Heart left ventricle (tissue), 13 donors: ENCODE results near the gene PIP4K2A.

Source experiments
- POLR2A ChIP-seq, 2 donors: fragments of 450-650 bp; IDR thresholded peaks; one replicate each; pipeline ENCODE4 v1.6.1; 2017; ENCODE audit warnings: antibody characterized with exemption in 2 of 2, mild to moderate bottlenecking in 2 of 2, moderate library complexity in 2 of 2
- TF ChIP-seq, protein P1 (sequence below), 12 donors: fragments of 200-600 bp; sonication (generic) in 4 of 12; IDR thresholded peaks; one replicate each; pipeline versions ENCODE4 v1.5.0 to v1.8.0; 2018 to 2022; ENCODE audit warnings: antibody characterized with exemption in 12 of 12, mild to moderate bottlenecking in 5 of 12
- donor health status: ischemic (EF 13 %, LVEDD 7.1; RV severe dilation, severe dysfunction).
- donor health status: DM: no; HTN: yes; CAD: no.
- donor health status: DM: no; HTN: no; CAD: no.
- donor health status: ischemic (EF 25% LVEDD 6.9; RV normal size, moderate dysfunction).
- donor health status: ischemic (EF 25% LVEDD 5.7; RV mildly dilated, moderate dysfunction).
- donor health status: ischemic (EF 35%, LVEDD 5.7; RV mildly dilated, moderate dysfunction).
- donor health status: nonischemic (EF 11% LVEDD 7.7; RV severe dilation, severe dysfunction).
- donor health status: DM: yes; HTN: yes; CAD: no.
- donor health status: PGD.
- donor health status: ischemic (EF 29% LVEDD 5.4; RV normal size, mild dysfunction).
- donor health status: nonischemic (EF 23%, LVEDD 6.1; RV moderate dilation, normal function).

DNA sequence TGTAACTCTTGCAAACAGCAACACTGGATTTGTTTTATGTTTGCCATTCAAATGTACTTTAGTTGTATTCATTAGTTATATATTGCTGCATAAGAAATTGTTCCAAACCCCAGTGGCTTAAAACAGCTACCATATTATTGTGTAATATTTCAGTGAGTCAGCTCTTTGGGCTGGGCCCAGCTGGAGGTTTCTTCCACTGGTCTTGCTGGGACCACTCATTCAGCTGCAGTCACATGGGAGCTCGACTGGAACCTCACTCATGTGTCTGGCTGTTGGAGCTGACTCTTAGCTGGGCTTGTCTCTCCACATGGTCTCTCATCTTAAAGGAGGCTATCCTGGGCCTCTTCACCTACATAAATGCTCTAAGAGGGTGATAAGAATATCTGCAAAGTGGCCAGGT is 23.2 kb upstream of the PIP4K2A start:
- TF ChIP-seq, protein P1, sequence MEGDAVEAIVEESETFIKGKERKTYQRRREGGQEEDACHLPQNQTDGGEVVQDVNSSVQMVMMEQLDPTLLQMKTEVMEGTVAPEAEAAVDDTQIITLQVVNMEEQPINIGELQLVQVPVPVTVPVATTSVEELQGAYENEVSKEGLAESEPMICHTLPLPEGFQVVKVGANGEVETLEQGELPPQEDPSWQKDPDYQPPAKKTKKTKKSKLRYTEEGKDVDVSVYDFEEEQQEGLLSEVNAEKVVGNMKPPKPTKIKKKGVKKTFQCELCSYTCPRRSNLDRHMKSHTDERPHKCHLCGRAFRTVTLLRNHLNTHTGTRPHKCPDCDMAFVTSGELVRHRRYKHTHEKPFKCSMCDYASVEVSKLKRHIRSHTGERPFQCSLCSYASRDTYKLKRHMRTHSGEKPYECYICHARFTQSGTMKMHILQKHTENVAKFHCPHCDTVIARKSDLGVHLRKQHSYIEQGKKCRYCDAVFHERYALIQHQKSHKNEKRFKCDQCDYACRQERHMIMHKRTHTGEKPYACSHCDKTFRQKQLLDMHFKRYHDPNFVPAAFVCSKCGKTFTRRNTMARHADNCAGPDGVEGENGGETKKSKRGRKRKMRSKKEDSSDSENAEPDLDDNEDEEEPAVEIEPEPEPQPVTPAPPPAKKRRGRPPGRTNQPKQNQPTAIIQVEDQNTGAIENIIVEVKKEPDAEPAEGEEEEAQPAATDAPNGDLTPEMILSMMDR (IDR thresholded peaks at IDR 0.05), result no peak
- TF ChIP-seq POLR2A (IDR thresholded peaks at IDR 0.05), result no peak
